ENCODE data around the gene CCDC157. TPM values are rescaled to one million over a fixed set of nuclear protein-coding genes. Genes with fewer than 3 reads are reported as not detected.

Gene CCDC157
- total and polyA plus RNA-seq, 2 donors (not counting 1 experiment from before 2014, with no cell fraction given), result 3.6 to 6.4 TPM

DNA sequence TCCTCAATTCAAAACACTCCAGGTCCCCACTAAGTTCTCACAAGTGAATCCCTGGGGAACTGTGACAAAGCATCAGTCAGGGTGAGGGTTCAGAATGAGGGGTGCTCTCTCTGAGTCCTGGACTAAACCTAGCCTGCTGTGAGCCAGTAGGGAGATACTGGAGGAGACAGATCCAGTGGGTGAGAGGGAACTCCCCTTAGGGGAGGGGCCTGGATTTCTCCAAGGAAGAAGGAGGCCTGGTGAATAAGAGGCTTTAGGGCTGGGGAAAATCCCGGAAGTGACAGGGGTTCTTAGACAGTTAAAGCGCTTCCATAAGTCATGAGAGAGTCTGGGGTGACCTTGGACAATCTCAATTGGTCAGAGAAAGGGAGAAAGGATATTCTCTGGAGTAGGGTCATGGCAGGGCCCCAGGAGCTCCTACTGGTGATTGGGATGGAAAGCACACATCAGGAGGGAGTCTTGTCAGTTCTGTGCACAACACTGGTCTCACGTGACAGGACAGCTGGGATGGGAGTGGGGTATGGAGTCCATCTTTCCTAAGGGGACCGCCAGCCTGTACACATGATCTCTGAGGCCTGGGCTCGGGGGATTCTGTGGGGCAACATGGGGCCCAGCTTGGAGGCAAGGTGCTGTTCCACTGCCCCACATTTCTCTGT, 31.6 kb upstream of the CCDC157 start:
- H3K9me3 Mint-ChIP-seq (ENCODE audit: insufficient read depth), result no peaks in the 10 kb centered on the region
- H3K4me3 ChIP-seq (ENCODE audit: control extremely low read depth in 1 of 5, extremely low read depth in 1 of 5, insufficient read depth in 1 of 5, low read depth in 2 of 5, low read length in 4 of 5), result peak overlapping the region in 4 of 5 experiments; percentile 81 to 92 (median 86)
- H3K27me3 Mint-ChIP-seq, result no peaks in the 10 kb centered on the region
- intact Hi-C loops (cut with micrococcal nuclease), result no loop called here
- peaks cover 69% of the 10 kb centered on the region for H3K79me2 ChIP-seq (ENCODE audit: control insufficient read depth, insufficient read depth, low read length)
- peak overlapping the region in 1 of 2 donors; percentile 38 for H3K27ac ChIP-seq (ENCODE audit: low read length in 2 of 2)
- peaks cover 30 to 48% of the 10 kb centered on the region in 2 donors for H3K4me1 ChIP-seq (ENCODE audit: control insufficient read depth in 2 of 2, insufficient read depth in 2 of 2, low read length in 2 of 2)
- ATAC-seq (ENCODE audit: low read depth) (no peak), DNase-seq (no peak)
- H3K9me3 ChIP-seq (ENCODE audit: control extremely low read depth in 1 of 3, control insufficient read depth in 2 of 3, insufficient read depth in 1 of 3, low read length in 2 of 3), result no peaks in the 10 kb centered on the region
- 90% methylated on average over 4 of the region's 5 CpGs for WGBS (ENCODE audit: insufficient coverage)
- no peaks in the 10 kb centered on the region for H3K27me3 ChIP-seq (replicated peaks in 1 of 4; ENCODE audit: control extremely low read depth in 1 of 4, control insufficient read depth in 3 of 4, insufficient read depth in 4 of 4, low read length in 3 of 4)
- peak overlapping the region; percentile 82 for H3K27ac Mint-ChIP-seq
- peak overlapping the region; percentile 83 for H3K4me3 Mint-ChIP-seq
- peaks cover 59% of the 10 kb centered on the region for H4K20me1 ChIP-seq (ENCODE audit: control insufficient read depth, insufficient read depth, low read length, poor library complexity, severe bottlenecking)
- H3K36me3 ChIP-seq (replicated peaks in 1 of 2; ENCODE audit: control extremely low read depth in 1 of 2, control insufficient read depth in 1 of 2, extremely low read depth in 1 of 2, insufficient read depth in 2 of 2, low read length in 1 of 2), result peaks cover 0 to 23% of the 10 kb centered on the region in 2 experiments
- ChIA-PET POLR2A (interaction anchor here (5.7 kb wide), 1 partner anchor 36 kb away, joined by 64 read pairs; the partner anchor contains the start of gene CASTOR1), CTCF (interaction anchor here (1.0 to 5.3 kb wide), 5 partner anchors 15 to 966 kb away, joined by 3 to 31 read pairs (median 4); partner anchors contain the start of genes CASTOR1 and RNF215)
- peaks cover 58% of the 10 kb centered on the region for H3K4me1 Mint-ChIP-seq
- H2AFZ ChIP-seq (ENCODE audit: insufficient read depth, low read depth, low read length, poor library complexity, severe bottlenecking), result no peak overlapping the region
- peak overlapping the region; percentile 86 for H3K9ac ChIP-seq (ENCODE audit: low read length)
- TF ChIP-seq, protein P1, sequence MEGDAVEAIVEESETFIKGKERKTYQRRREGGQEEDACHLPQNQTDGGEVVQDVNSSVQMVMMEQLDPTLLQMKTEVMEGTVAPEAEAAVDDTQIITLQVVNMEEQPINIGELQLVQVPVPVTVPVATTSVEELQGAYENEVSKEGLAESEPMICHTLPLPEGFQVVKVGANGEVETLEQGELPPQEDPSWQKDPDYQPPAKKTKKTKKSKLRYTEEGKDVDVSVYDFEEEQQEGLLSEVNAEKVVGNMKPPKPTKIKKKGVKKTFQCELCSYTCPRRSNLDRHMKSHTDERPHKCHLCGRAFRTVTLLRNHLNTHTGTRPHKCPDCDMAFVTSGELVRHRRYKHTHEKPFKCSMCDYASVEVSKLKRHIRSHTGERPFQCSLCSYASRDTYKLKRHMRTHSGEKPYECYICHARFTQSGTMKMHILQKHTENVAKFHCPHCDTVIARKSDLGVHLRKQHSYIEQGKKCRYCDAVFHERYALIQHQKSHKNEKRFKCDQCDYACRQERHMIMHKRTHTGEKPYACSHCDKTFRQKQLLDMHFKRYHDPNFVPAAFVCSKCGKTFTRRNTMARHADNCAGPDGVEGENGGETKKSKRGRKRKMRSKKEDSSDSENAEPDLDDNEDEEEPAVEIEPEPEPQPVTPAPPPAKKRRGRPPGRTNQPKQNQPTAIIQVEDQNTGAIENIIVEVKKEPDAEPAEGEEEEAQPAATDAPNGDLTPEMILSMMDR (IDR thresholded peaks at IDR 0.05), result no peak
- TF ChIP-seq EZH2 (IDR thresholded peaks at IDR 0.05; ENCODE audit: borderline replicate concordance, insufficient read depth, low read depth, low read length, poor library complexity, severe bottlenecking), result no peak
- peak overlapping the region; percentile 97 for H3K4me2 ChIP-seq (replicated peaks; ENCODE audit: low read depth, low read length, poor library complexity, severe bottlenecking)

Measured in B cell (primary cell).